ENCODE results near the gene PKP2. TPM values are rescaled to one million over a fixed set of nuclear protein-coding genes. Genes with fewer than 3 reads are reported as not detected.

The PKP2 gene
- total and polyA plus RNA-seq, 2 donors (not counting 1 experiment from before 2014, with no cell fraction given), result under 0.01 to 0.15 TPM

GRCh38 chr12:32854097-32854496, 42.5 kb downstream of the PKP2 start:
- no peak overlapping the region for H3K9ac ChIP-seq (ENCODE audit: insufficient read depth, low read length)
- no peak overlapping the region for H3K4me2 ChIP-seq (ENCODE audit: extremely low read depth, insufficient read depth, low read length)
- TF ChIP-seq CTCF (conservative IDR thresholded peaks at IDR 0.05 in 1 of 2, IDR thresholded peaks at IDR 0.05 in 1 of 2; ENCODE audit: low read depth in 1 of 2, low read length in 2 of 2) (no peak), EZH2 (IDR thresholded peaks at IDR 0.05; ENCODE audit: low read length, missing control alignments) (no peak)
- H3K27me3 ChIP-seq (ENCODE audit: control insufficient read depth, insufficient read depth, low read length), result no peaks in the 10 kb centered on the region
- H3K36me3 ChIP-seq (ENCODE audit: control insufficient read depth, insufficient read depth, low read length), result no peaks in the 10 kb centered on the region
- no peaks in the 10 kb centered on the region for H3K9me3 ChIP-seq (ENCODE audit: control insufficient read depth, insufficient read depth, low read depth, low read length)
- no peaks in the 10 kb centered on the region for H4K20me1 ChIP-seq (ENCODE audit: control insufficient read depth, extremely low read depth, insufficient read depth, low read length)
- H3K27ac ChIP-seq (ENCODE audit: insufficient read depth, low read length), result no peak overlapping the region
- no peaks in the 10 kb centered on the region for H3K79me2 ChIP-seq (ENCODE audit: control insufficient read depth, insufficient read depth, low read length)
- H2AFZ ChIP-seq (ENCODE audit: low read length), result no peak overlapping the region
- no peak for DNase-seq (ENCODE audit: low read depth in 2 of 2)
- no peak overlapping the region for H3K4me3 ChIP-seq (replicated peaks in 1 of 4; ENCODE audit: control extremely low read depth in 1 of 4, insufficient read depth in 1 of 4, low read depth in 3 of 4, low read length in 4 of 4)
- H3K4me1 ChIP-seq (ENCODE audit: control insufficient read depth, extremely low read depth, insufficient read depth, low read length), result no peaks in the 10 kb centered on the region

GRCh38 chr12:32847287-32847686, 49.3 kb downstream of the PKP2 start:
- DNase-seq (ENCODE audit: low read depth in 2 of 2), result no peak
- H3K9me3 ChIP-seq (ENCODE audit: control insufficient read depth, insufficient read depth, low read depth, low read length), result no peaks in the 10 kb centered on the region
- H3K4me1 ChIP-seq (ENCODE audit: control insufficient read depth, extremely low read depth, insufficient read depth, low read length), result no peaks in the 10 kb centered on the region
- H3K79me2 ChIP-seq (ENCODE audit: control insufficient read depth, insufficient read depth, low read length), result no peaks in the 10 kb centered on the region
- no peak for TF ChIP-seq EZH2 (IDR thresholded peaks at IDR 0.05; ENCODE audit: low read length, missing control alignments)
- TF ChIP-seq CTCF (conservative IDR thresholded peaks at IDR 0.05 in 1 of 2, IDR thresholded peaks at IDR 0.05 in 1 of 2; ENCODE audit: low read depth in 1 of 2, low read length in 2 of 2), result no peak
- H3K4me2 ChIP-seq (ENCODE audit: extremely low read depth, insufficient read depth, low read length), result no peak overlapping the region
- no peak overlapping the region for H3K9ac ChIP-seq (ENCODE audit: insufficient read depth, low read length)
- no peaks in the 10 kb centered on the region for H4K20me1 ChIP-seq (ENCODE audit: control insufficient read depth, extremely low read depth, insufficient read depth, low read length)
- H3K27ac ChIP-seq (ENCODE audit: insufficient read depth, low read length), result no peak overlapping the region
- H3K27me3 ChIP-seq (ENCODE audit: control insufficient read depth, insufficient read depth, low read length), result no peaks in the 10 kb centered on the region
- no peak overlapping the region for H3K4me3 ChIP-seq (replicated peaks in 1 of 4; ENCODE audit: control extremely low read depth in 1 of 4, insufficient read depth in 1 of 4, low read depth in 3 of 4, low read length in 4 of 4)
- H3K36me3 ChIP-seq (ENCODE audit: control insufficient read depth, insufficient read depth, low read length), result no peaks in the 10 kb centered on the region
- no peak overlapping the region for H2AFZ ChIP-seq (ENCODE audit: low read length)

GRCh38 chr12:32846053-32846452, 50.5 kb downstream of the PKP2 start:
- no peak overlapping the region for H3K4me3 ChIP-seq (replicated peaks in 1 of 4; ENCODE audit: control extremely low read depth in 1 of 4, insufficient read depth in 1 of 4, low read depth in 3 of 4, low read length in 4 of 4)
- H2AFZ ChIP-seq (ENCODE audit: low read length), result no peak overlapping the region
- DNase-seq (ENCODE audit: low read depth in 2 of 2), result no peak
- H3K9me3 ChIP-seq (ENCODE audit: control insufficient read depth, insufficient read depth, low read depth, low read length), result no peaks in the 10 kb centered on the region
- no peak overlapping the region for H3K4me2 ChIP-seq (ENCODE audit: extremely low read depth, insufficient read depth, low read length)
- H3K27ac ChIP-seq (ENCODE audit: insufficient read depth, low read length), result no peak overlapping the region
- no peaks in the 10 kb centered on the region for H4K20me1 ChIP-seq (ENCODE audit: control insufficient read depth, extremely low read depth, insufficient read depth, low read length)
- TF ChIP-seq EZH2 (IDR thresholded peaks at IDR 0.05; ENCODE audit: low read length, missing control alignments) (no peak), CTCF (conservative IDR thresholded peaks at IDR 0.05 in 1 of 2, IDR thresholded peaks at IDR 0.05 in 1 of 2; ENCODE audit: low read depth in 1 of 2, low read length in 2 of 2) (no peak)
- H3K4me1 ChIP-seq (ENCODE audit: control insufficient read depth, extremely low read depth, insufficient read depth, low read length), result no peaks in the 10 kb centered on the region
- no peaks in the 10 kb centered on the region for H3K36me3 ChIP-seq (ENCODE audit: control insufficient read depth, insufficient read depth, low read length)
- H3K9ac ChIP-seq (ENCODE audit: insufficient read depth, low read length), result no peak overlapping the region
- H3K27me3 ChIP-seq (ENCODE audit: control insufficient read depth, insufficient read depth, low read length), result no peaks in the 10 kb centered on the region
- no peaks in the 10 kb centered on the region for H3K79me2 ChIP-seq (ENCODE audit: control insufficient read depth, insufficient read depth, low read length)

All from fibroblast of lung (primary cell).